GM21786 (cell line): ENCODE data around the gene SLC6A7.

Source experiments
- ATAC-seq: cut with Tn5 transposase; IDR thresholded peaks from one replicate; pipeline ENCODE4 v1.9.1; 2021; ENCODE audit not compliant: unreplicated experiment

SLC6A7 gene

DNA sequence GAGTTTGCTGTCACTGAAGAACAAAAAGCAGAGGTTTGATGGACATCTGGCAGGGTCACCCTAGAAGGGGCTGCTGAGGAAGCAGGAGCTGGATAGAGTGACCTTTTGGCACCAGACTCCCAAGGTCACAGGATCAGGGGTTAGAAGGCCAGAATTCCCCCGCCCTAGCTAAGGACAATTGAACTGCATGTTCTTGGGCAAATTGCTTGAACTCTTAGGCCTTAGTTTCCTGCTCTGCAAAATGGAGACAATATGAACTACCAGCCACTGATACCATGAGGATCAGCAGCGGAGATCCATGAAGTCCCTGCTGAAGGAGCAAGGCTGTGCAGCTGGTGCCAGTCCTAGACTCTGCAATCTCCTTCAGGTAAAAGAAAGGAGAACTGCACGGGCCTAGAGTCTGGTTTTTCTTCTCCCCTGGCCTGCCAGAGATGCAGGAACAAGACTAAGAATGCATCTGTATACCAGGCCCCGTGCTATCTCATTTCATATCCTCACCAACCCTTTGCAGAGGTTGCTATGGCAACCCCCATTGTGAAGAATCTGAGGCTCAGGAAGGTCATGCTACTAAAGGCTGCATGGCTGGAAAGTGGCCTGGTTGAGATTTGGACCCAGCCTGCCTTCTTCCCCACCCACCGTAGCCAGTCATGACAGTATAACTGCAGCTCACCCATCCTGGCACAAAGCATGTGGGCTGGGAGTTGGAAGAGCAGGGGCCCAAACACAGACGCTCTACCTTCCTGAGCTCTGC lies 66.0 kb downstream of the SLC6A7 start:
- ATAC-seq, result no peak

DNA sequence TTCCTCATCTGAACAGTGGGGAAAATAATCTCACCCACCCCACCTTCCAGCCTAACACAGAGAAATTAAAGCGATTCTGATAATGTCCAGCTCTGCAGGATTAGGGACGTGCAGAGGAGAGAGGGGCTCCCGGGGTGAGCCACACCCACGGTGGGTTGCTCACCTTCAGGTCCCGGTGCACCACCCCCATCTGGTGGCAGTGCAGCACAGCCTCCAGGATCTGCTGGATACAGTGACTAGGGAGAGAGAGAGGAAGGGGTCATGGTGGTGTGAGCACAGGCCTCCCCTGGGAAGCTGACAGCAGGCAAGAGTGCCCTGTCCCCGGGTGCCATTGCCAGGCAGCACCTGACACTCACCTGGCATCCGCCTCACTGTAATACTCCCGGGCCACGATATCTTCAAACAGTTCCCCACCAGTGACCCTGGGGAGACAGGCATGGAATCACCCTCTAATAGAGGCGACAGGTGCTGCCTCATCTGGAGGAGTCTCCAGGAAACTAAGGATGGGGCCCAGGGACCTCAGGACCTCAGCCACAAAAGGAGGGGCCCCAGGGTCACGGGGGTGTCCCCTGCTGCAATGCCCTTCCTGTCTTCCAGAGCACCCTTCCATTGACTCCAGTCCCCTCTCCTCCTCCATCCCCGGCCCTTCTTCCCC lies 66.7 kb downstream of the SLC6A7 start:
- no peak for ATAC-seq

DNA sequence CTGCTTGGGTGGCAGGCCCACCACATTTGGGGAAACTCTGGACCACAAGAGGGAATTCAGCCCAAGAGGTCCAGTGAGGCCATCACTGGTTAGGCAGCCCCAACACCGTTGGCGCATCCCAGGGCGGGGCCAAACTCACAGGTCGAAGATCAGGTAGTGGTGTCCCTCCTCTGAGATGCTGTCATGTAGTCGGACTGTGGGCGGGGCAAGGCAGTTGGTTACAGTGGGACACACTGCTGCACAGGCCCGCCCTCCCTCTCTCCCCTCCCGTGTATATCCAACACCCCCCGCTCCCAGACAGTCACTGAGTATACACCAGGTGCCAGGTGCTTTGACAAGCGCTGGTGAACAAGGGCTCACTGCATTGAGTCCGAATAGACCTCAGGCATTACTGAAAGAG lies 67.6 kb downstream of the SLC6A7 start:
- ATAC-seq, result no peak

DNA sequence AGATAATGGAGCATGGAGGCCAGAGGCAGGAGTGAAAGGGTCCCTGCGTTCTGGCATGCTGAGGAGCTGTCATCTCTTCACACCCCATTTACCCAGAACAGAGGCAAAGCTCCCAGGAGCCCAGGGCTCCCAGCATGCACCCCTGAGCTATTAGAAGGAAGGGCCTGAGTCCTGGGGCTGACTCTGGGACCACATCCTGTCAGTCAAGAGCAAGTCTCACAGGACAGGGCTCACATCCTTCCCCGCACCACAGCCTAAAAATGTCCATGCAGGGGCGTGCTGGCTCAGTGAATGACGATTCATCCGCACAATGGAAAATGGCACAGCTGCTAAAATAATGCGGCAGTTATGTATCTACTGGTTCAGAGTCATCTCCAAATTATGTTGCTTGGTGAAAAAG lies 68.3 kb downstream of the SLC6A7 start:
- no peak for ATAC-seq
